ENCODE measurements around the gene TRIM56.

Gene TRIM56

DNA sequence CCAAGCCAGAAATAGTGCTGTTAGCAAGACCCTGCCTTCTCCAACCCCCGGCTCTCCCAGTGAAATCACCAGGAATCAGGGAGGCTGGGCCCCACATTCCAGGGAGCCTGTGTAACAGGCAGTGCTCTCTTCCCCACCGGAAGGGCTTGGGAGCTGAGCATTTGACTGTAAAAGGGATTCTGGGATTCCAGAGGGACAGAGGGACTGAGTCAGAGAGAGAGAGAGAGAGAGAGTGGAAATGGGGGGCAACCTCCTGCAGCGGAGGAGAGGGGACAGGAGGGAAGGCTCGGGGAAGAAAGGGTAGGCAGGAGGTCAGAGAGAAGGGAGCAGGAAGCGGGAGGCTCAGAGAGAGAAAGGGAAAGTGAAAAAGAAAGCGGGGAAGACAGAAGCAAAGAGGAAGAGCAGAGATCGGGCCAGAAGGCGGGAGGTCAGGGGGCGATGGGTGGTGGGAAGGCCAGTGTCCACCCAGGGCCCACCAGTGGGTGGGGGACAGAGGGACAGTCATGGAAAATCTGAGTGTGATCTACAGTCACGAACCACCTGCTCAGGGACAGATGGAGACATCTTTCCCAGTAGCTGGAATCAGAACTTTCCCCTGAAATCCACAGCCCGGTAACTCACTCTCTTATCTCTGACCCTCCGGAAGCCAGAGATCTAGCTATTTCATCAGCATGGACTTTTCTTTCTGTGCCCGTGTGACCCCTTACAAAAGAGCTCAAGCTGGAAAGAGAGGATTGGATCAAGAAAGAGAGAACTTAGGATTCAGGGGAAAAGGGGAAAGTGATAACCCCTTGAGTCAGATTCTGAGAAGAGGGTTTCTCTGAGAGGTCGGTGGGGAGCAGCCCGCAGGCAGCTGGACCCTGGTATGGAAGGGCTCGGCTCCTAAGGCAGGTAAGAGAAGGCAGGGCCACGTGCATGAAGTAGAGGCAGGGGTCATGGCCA, 37.0 kb downstream of the TRIM56 start:
- TF ChIP-seq, protein P1, sequence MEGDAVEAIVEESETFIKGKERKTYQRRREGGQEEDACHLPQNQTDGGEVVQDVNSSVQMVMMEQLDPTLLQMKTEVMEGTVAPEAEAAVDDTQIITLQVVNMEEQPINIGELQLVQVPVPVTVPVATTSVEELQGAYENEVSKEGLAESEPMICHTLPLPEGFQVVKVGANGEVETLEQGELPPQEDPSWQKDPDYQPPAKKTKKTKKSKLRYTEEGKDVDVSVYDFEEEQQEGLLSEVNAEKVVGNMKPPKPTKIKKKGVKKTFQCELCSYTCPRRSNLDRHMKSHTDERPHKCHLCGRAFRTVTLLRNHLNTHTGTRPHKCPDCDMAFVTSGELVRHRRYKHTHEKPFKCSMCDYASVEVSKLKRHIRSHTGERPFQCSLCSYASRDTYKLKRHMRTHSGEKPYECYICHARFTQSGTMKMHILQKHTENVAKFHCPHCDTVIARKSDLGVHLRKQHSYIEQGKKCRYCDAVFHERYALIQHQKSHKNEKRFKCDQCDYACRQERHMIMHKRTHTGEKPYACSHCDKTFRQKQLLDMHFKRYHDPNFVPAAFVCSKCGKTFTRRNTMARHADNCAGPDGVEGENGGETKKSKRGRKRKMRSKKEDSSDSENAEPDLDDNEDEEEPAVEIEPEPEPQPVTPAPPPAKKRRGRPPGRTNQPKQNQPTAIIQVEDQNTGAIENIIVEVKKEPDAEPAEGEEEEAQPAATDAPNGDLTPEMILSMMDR (conservative IDR thresholded peaks at IDR 0.05; ENCODE audit: low read depth, low read length) = no peak
- peak; percentile 94 for DNase-seq (ENCODE audit: low read depth)
- H3K4me3 ChIP-seq (ENCODE audit: low read depth, low read length) = peak overlapping the region; percentile 34

DNA sequence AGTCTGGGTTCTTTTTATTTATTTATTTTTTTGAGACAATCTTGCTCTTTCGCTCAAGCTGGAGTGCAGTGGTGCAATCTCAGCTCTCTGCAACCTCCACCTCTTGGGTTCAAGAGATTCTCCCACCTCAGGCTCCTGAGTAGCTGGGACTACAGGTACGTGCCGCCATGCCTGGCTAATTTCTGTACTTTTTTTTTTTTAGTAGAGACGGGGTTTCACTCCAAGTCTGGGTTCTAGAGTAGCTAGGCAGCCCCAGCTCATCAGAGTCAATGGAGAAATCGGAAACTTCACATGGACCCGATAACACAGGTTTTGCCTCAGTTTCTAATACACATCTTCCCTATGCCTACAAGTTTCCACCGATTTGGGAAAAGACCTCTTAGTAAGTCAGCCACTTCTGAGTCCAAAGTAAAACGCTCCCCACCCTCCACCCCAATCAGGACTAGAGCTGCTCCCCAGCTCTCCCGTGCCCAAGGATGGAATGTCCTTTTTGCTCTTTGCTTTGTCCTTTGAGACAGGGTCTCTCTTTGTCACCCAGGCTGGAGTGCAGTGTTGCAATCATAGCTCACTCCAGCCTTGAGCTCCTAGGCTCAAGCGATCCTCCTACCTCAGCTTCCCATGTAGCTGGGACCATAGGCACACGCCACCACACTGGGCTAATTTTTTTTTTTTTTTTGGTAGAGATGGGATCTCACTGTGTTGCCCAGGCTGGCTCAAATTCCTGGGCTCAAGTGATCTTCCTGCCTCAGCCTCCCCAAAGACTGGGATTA, 37.8 kb downstream of the TRIM56 start:
- no peak for DNase-seq (ENCODE audit: low read depth)
- TF ChIP-seq, protein P1 (conservative IDR thresholded peaks at IDR 0.05; ENCODE audit: low read depth, low read length) = no peak
- no peak overlapping the region for H3K4me3 ChIP-seq (ENCODE audit: low read depth, low read length)

DNA sequence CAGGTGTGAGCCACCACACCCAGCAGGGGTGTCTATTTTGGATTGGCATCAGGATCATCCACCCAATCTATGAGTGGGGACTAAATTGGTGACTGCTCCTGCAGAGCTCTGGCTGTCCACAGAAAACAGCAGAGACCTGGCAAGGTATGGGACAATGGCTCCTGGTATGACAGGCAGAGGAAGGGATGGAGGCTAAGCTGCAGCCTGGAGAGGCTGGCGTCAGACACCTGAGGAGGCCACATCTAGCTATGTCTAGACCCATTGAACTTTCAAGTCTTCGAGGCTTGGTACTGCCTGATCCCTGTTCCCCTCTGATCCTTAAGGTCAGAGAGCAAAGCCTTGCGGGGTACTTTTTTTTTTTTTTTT, 38.4 kb downstream of the TRIM56 start:
- no peak for DNase-seq (ENCODE audit: low read depth)
- no peak overlapping the region for H3K4me3 ChIP-seq (ENCODE audit: low read depth, low read length)
- TF ChIP-seq, protein P1 (conservative IDR thresholded peaks at IDR 0.05; ENCODE audit: low read depth, low read length) = no peak

DNA sequence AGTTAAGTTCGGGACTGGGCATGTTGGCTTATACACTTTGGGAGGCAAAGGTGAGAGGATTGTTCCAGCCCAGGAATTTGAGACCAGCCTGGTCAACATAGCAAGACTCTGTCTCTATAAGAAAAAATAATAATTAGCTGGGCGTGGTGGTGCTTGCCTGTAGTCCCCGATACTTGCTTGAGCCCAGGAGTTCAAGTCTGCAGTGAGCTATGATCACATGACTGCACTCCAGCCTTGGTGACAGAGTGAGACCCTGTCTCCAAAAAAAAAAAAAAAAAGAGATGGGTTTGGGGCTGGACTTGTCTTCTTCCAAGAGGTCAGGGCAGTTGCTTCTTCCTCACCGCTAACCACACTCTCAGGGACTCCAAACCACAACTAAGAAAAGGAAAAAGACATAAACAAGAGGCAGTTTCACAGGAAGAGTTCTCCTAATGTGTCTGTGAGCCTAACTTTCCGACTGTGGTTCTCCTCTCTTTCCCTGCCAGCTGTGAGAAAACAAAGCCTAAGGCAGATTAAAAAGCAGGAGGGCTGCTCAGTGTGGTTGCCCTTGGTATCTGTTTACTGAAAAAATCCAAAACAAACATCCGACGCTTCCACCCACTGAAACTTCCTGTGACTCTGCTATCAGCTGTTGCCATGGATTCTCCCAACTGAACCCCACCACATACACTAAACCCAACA, 39.2 kb downstream of the TRIM56 start:
- peak; percentile 93 for DNase-seq (ENCODE audit: low read depth)
- TF ChIP-seq, protein P1 (conservative IDR thresholded peaks at IDR 0.05; ENCODE audit: low read depth, low read length) = no peak
- no peak overlapping the region for H3K4me3 ChIP-seq (ENCODE audit: low read depth, low read length)

DNA sequence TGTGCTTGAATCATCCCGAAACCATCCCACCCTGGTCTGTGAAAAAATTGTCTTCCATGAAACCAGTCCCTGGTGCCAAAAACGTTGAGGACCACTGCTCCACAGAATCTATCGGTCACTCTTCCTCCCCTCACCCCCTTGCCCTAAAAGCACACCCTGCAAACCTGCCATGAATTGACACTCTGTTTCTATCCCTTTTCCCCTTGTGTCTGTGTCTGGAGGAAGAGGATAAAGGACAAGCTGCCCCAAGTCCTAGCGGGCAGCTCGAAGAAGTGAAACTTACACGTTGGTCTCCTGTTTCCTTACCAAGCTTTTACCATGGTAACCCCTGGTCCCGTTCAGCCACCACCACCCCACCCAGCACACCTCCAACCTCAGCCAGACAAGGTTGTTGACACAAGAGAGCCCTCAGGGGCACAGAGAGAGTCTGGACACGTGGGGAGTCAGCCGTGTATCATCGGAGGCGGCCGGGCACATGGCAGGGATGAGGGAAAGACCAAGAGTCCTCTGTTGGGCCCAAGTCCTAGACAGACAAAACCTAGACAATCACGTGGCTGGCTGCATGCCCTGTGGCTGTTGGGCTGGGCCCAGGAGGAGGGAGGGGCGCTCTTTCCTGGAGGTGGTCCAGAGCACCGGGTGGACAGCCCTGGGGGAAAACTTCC, 40.8 kb downstream of the TRIM56 start:
- H3K4me3 ChIP-seq (ENCODE audit: low read depth, low read length) = no peak overlapping the region
- peak; percentile 89 for DNase-seq (ENCODE audit: low read depth)
- TF ChIP-seq, protein P1 (conservative IDR thresholded peaks at IDR 0.05; ENCODE audit: low read depth, low read length) = no peak

DNA sequence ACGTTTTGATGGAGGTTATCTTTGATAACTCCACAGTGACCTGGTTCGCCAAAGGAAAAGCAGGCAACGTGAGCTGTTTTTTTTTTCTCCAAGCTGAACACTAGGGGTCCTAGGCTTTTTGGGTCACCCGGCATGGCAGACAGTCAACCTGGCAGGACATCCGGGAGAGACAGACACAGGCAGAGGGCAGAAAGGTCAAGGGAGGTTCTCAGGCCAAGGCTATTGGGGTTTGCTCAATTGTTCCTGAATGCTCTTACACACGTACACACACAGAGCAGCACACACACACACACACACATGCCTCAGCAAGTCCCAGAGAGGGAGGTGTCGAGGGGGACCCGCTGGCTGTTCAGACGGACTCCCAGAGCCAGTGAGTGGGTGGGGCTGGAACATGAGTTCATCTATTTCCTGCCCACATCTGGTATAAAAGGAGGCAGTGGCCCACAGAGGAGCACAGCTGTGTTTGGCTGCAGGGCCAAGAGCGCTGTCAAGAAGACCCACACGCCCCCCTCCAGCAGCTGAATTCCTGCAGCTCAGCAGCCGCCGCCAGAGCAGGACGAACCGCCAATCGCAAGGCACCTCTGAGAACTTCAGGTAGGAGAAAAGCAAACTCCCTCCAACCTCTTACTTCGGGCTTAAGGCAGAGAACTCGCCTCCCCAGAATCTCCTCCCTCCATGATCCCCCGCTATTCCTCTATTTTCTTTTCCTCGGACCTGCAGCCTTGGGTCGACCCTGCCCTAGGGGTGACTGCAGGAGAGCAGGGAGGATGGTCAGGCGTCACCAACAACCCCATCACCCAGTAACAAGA, 41.6 kb downstream of the TRIM56 start, which contains the start of gene SERPINE1:
Gene SERPINE1, plus strand, starts transcription at position 454 of the 809 bp plus-strand sequence. CDS start 1,290 bp downstream, outside the sequence.
- TF ChIP-seq, protein P1 (conservative IDR thresholded peaks at IDR 0.05; ENCODE audit: low read depth, low read length) = peak; percentile 32
- peak within 1 kb of the TSS; percentile 72 for H3K4me3 ChIP-seq (ENCODE audit: low read depth, low read length)
- peak; percentile 100 for DNase-seq (ENCODE audit: low read depth)

Data from choroid plexus epithelial cell (primary cell).